Keratinocyte (primary cell): Measurements from ENCODE around the gene IARS2. TPM values are rescaled to one million over a fixed set of nuclear protein-coding genes. Genes with fewer than 3 reads are reported as not detected.

Experiments used
- DNase-seq: peaks from one replicate; pipeline ENCODE4 v3.0.0-alpha.2; 2011; ENCODE audit warnings: low read depth, missing footprints, low spot score
- FAIRE-seq: peaks from 2 replicates; lab custom pipeline; 2011; peaks lifted over from hg19 to GRCh38; lab: Jason Lieb, UNC
- H2AFZ ChIP-seq: 2 replicates; pipeline ENCODE4 v1.6.0; 2012; ENCODE audit warnings: low read length, control low read depth, inconsistent platforms; ENCODE audit not compliant: control insufficient read depth
- H3K27ac ChIP-seq: 2 replicates; pipeline ENCODE4 v1.5.1; 2011; ENCODE audit warnings: low read length; ENCODE audit not compliant: control insufficient read depth, insufficient read depth
- H3K27me3 ChIP-seq: 3 replicates; pipeline ENCODE4 v1.6.0; 2011; ENCODE audit warnings: low read length; ENCODE audit not compliant: control insufficient read depth, insufficient read depth; ENCODE audit errors: extremely low read depth
- H3K36me3 ChIP-seq, 2 experiments: 2 replicates in 1 of 2; 3 replicates in 1 of 2; pipeline ENCODE4 v1.5.1; 2011; ENCODE audit warnings: low read length in 2 of 2, mild to moderate bottlenecking in 1 of 2; ENCODE audit not compliant: control insufficient read depth in 2 of 2, insufficient read depth in 2 of 2; ENCODE audit errors: extremely low read depth in 1 of 2
- H3K4me1 ChIP-seq: 3 replicates; pipeline ENCODE4 v1.5.1; 2011; ENCODE audit warnings: low read length; ENCODE audit not compliant: control insufficient read depth, insufficient read depth; ENCODE audit errors: extremely low read depth
- H3K4me2 ChIP-seq: 3 replicates; pipeline ENCODE4 v1.6.0; 2011; ENCODE audit warnings: low read depth, low read length; ENCODE audit not compliant: control insufficient read depth, insufficient read depth; ENCODE audit errors: extremely low read depth
- H3K4me3 ChIP-seq, 3 experiments: fragments of 200-600 bp in 1 of 3; sonication (generic) in 1 of 3; 2 replicates in 2 of 3; 3 replicates in 1 of 3; pipeline ENCODE4 v1.5.1; 2011 to 2016; ENCODE audit warnings: low read length in 3 of 3, mild to moderate bottlenecking in 3 of 3, control low read depth in 2 of 3, inconsistent platforms in 1 of 3, low read depth in 1 of 3, mixed read lengths in 1 of 3, mixed run types in 1 of 3, moderate library complexity in 1 of 3; ENCODE audit not compliant: control insufficient read depth in 2 of 3, insufficient read depth in 2 of 3; ENCODE audit errors: extremely low read depth in 1 of 3
- H3K79me2 ChIP-seq: 2 replicates; pipeline ENCODE4 v1.6.0; 2012; ENCODE audit warnings: low read length; ENCODE audit not compliant: control insufficient read depth, insufficient read depth
- H3K9ac ChIP-seq: 3 replicates; pipeline ENCODE4 v1.6.0; 2011; ENCODE audit warnings: low read length; ENCODE audit not compliant: control insufficient read depth, insufficient read depth; ENCODE audit errors: extremely low read depth
- H3K9me1 ChIP-seq: 3 replicates; pipeline ENCODE4 v1.6.0; 2011; ENCODE audit warnings: low read length; ENCODE audit not compliant: control insufficient read depth, insufficient read depth; ENCODE audit errors: extremely low read depth
- H3K9me3 ChIP-seq: 2 replicates; pipeline ENCODE4 v1.5.1; 2012; ENCODE audit warnings: low read depth, low read length; ENCODE audit not compliant: control insufficient read depth
- H4K20me1 ChIP-seq: 3 replicates; pipeline ENCODE4 v1.6.0; 2011; ENCODE audit warnings: low read length; ENCODE audit not compliant: control insufficient read depth, insufficient read depth; ENCODE audit errors: extremely low read depth
- CTCF ChIP-seq, 3 experiments: IDR thresholded peaks in 1 of 3; conservative IDR thresholded peaks in 1 of 3; optimal IDR thresholded peaks in 1 of 3; 2 replicates in 2 of 3; 3 replicates in 1 of 3; pipeline versions ENCODE3 to v1.5.1; 2011; ENCODE audit warnings: low read length in 3 of 3, mild to moderate bottlenecking in 3 of 3, moderate library complexity in 2 of 3, control low read depth in 1 of 3, inconsistent platforms in 1 of 3; ENCODE audit not compliant: insufficient read depth in 2 of 3; ENCODE audit errors: extremely low read depth in 1 of 3
- EZH2 ChIP-seq: IDR thresholded peaks from one replicate; pipeline ENCODE4 v1.6.1; 2012; ENCODE audit warnings: inconsistent platforms, mild to moderate bottlenecking, low read length, moderate library complexity
- dilution Hi-C: fragments of 300-500 bp; cut with MboI; formaldehyde crosslinking; loops from one replicate; pipeline ENCODE4 v1.7.0; 2020; ENCODE audit warnings: low sequenced_read_pairs; ENCODE audit not compliant: extremely low pct_ligation_motif_present
- polyA plus RNA-seq, 5 experiments: library from polyadenylated mRNA; depleted of rRNA in 3 of 5; stranded (reverse) in 3 of 5; stranded (forward) in 1 of 5; unstranded in 1 of 5; fragments of >200 nt; gene quantifications; 1 replicate in 1 of 5; 2 replicates in 3 of 5; 3 replicates in 1 of 5; pipeline versions ENCODE4 v1.2.1 to v1.2.3, GENCODE V29; 2011 to 2012; ENCODE audit warnings: missing spikeins in 2 of 5, low read depth in 1 of 5, low replicate concordance in 1 of 5

The IARS2 gene
- polyA plus RNA-seq, 1 donor (not counting 4 experiments of a cell fraction or from before 2014, with no cell fraction given) = 69.0 TPM

GRCh38 chr1:220149742-220150141 lies 55.8 kb downstream of the IARS2 start:
- no peak overlapping the region for H3K27ac ChIP-seq
- no peaks in the 10 kb centered on the region for H4K20me1 ChIP-seq
- H3K9me3 ChIP-seq = no peaks in the 10 kb centered on the region
- dilution Hi-C loops = no loop called here
- H3K27me3 ChIP-seq = no peaks in the 10 kb centered on the region
- H3K9ac ChIP-seq = no peak overlapping the region
- H2AFZ ChIP-seq = no peak overlapping the region
- TF ChIP-seq EZH2 (no peak), CTCF (optimal IDR thresholded peaks at IDR 0.05 in 1 of 3, IDR thresholded peaks at IDR 0.05 in 1 of 3, conservative IDR thresholded peaks at IDR 0.05 in 1 of 3; ENCODE audit: extremely low read depth in 1 of 3, insufficient read depth in 2 of 3, low read length in 3 of 3) (no peak)
- H3K4me3 ChIP-seq = no peak overlapping the region
- H3K4me2 ChIP-seq = no peak overlapping the region
- FAIRE-seq (no peak), DNase-seq (no peak)
- H3K79me2 ChIP-seq = no peaks in the 10 kb centered on the region
- peaks cover 8 to 9% of the 10 kb centered on the region in 2 experiments for H3K36me3 ChIP-seq
- no peaks in the 10 kb centered on the region for H3K9me1 ChIP-seq
- H3K4me1 ChIP-seq = no peaks in the 10 kb centered on the region

- dilution Hi-C loops = no loop called here
- FAIRE-seq = no peak
Measured at GRCh38 chr1:220151454-220151853, 57.5 kb downstream of the IARS2 start.

GRCh38 chr1:220153147-220153546 lies 59.2 kb downstream of the IARS2 start:
- DNase-seq (no peak), FAIRE-seq (no peak)
- no peak for TF ChIP-seq EZH2
- TF ChIP-seq CTCF (optimal IDR thresholded peaks at IDR 0.05 in 1 of 3, IDR thresholded peaks at IDR 0.05 in 1 of 3, conservative IDR thresholded peaks at IDR 0.05 in 1 of 3; ENCODE audit: extremely low read depth in 1 of 3, insufficient read depth in 2 of 3, low read length in 3 of 3) = no peak
- no peak overlapping the region for H3K27ac ChIP-seq
- no peak overlapping the region for H3K9ac ChIP-seq
- no peaks in the 10 kb centered on the region for H3K9me1 ChIP-seq
- no peak overlapping the region for H2AFZ ChIP-seq
- no peaks in the 10 kb centered on the region for H3K27me3 ChIP-seq
- H4K20me1 ChIP-seq = no peaks in the 10 kb centered on the region
- H3K4me1 ChIP-seq = no peaks in the 10 kb centered on the region
- H3K4me3 ChIP-seq = no peak overlapping the region
- no peaks in the 10 kb centered on the region for H3K79me2 ChIP-seq
- H3K4me2 ChIP-seq = no peak overlapping the region
- dilution Hi-C loops = no loop called here
- H3K9me3 ChIP-seq = no peaks in the 10 kb centered on the region
- peaks cover 15% of the 10 kb centered on the region in 2 experiments for H3K36me3 ChIP-seq

More at GRCh38 chr1:220151454-220151853, 57.5 kb downstream of the IARS2 start:
- Histone ChIP-seq H3K27me3 (no peaks in the 10 kb centered on the region), H3K9ac (no peak overlapping the region), H3K4me3 (no peak overlapping the region), H4K20me1 (no peaks in the 10 kb centered on the region), H3K4me2 (no peak overlapping the region), H3K36me3 (peaks cover 9 to 12% of the 10 kb centered on the region in 2 experiments), H3K9me1 (no peaks in the 10 kb centered on the region), H3K79me2 (no peaks in the 10 kb centered on the region), H3K9me3 (no peaks in the 10 kb centered on the region), H3K4me1 (no peaks in the 10 kb centered on the region), H3K27ac (no peak overlapping the region), H2AFZ (no peak overlapping the region)
- no peak for TF ChIP-seq EZH2
- no peak for DNase-seq
